Measurements from ENCODE around the gene KIF3A.

GRCh38 chr5:132673939-132674630 lies 63.3 kb downstream of the KIF3A start, which contains the start of gene IL4:
- TF ChIP-seq POLR2A (IDR thresholded peaks at IDR 0.05; ENCODE audit: low read length) (no peak), GATA1 (IDR thresholded peaks at IDR 0.05; ENCODE audit: low read depth, low read length) (no peak)

Data from erythroblast (primary cell).